HEK293T (cell line): ENCODE data around the gene INSIG2.

Experiments used
- BHLHE40 ChIP-seq: fragments of 450-650 bp; IDR thresholded peaks from 2 replicates; pipeline ENCODE4 v1.6.1; 2016; ENCODE audit warnings: mild to moderate bottlenecking, moderate library complexity, borderline replicate concordance
- ELF4 ChIP-seq: fragments of 450-650 bp; IDR thresholded peaks from 2 replicates; pipeline ENCODE4 v1.6.1; 2017; ENCODE audit warnings: antibody characterized with exemption
- FOXA1 ChIP-seq: fragments of 450-650 bp; IDR thresholded peaks from 2 replicates; pipeline ENCODE4 v1.6.1; 2016; ENCODE audit warnings: mild to moderate bottlenecking
- FOXM1 ChIP-seq: fragments of 450-650 bp; IDR thresholded peaks from 2 replicates; pipeline ENCODE4 v1.6.1; 2017; ENCODE audit warnings: mild to moderate bottlenecking, borderline replicate concordance
- NFRKB ChIP-seq: fragments of 450-650 bp; IDR thresholded peaks from 2 replicates; pipeline ENCODE4 v1.6.1; 2016; ENCODE audit warnings: mild to moderate bottlenecking, moderate library complexity
- SUZ12 ChIP-seq: fragments of 450-650 bp; IDR thresholded peaks from 2 replicates; pipeline ENCODE4 v1.6.1; 2016; ENCODE audit warnings: mild to moderate bottlenecking

DNA sequence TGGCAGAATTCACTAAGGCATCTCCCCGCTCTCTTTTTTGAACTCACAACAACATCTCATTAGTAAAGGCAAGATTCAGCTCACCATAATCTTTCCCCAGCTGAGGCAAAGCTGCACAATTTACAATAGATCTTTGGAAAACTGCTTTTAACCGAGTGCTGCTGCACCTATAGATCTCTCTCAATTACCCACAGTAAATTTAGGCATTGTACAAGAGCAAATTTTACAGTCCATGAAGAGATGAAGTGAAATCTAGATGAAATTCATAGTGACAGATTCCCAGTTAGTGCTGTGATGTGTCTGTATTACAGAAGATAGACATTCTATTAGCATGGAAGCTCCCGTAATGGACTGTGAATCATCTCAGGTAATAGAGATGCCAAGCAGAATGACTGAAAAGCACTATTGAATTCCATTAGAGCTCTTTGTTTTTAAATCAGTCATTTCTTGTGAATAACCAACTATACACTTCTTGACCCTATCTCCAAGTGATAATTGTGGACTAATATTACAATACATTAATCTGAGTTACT, 36.4 kb upstream of the INSIG2 start:
- TF ChIP-seq SUZ12: no peak
- TF ChIP-seq ELF4: no peak
- TF ChIP-seq BHLHE40: no peak
- TF ChIP-seq FOXA1: no peak
- no peak for TF ChIP-seq FOXM1
- no peak for TF ChIP-seq NFRKB
